PC-3 (cell line): ENCODE results near the gene FGF18.

Source experiments
- CTCF ChIP-seq: fragments of 300-600 bp; sonication (generic); conservative IDR thresholded peaks from 2 replicates; pipeline ENCODE4 v1.5.1; 2017; ENCODE audit warnings: antibody characterized with exemption, low read depth, mild to moderate bottlenecking, low read length
- EZH2 ChIP-seq: fragments of 300-600 bp; sonication (generic); IDR thresholded peaks from one replicate; pipeline ENCODE4 v1.6.1; 2017; ENCODE audit warnings: antibody characterized with exemption, mild to moderate bottlenecking, low read length; ENCODE audit not compliant: unreplicated experiment

- TF ChIP-seq CTCF (no peak), EZH2 (no peak)
Observed at GRCh38 chr5:171401167-171401947, 18.1 kb upstream of the FGF18 start.
